Colon (tissue), 2 donors: ENCODE measurements around the gene PRKCE.

Experiments used
- FAIRE-seq: peaks from 2 replicates; lab custom pipeline; 2012; peaks lifted over from hg19 to GRCh38; lab: Jason Lieb, UNC
- donor health status: control.
- donor health status: control.

Gene PRKCE

DNA sequence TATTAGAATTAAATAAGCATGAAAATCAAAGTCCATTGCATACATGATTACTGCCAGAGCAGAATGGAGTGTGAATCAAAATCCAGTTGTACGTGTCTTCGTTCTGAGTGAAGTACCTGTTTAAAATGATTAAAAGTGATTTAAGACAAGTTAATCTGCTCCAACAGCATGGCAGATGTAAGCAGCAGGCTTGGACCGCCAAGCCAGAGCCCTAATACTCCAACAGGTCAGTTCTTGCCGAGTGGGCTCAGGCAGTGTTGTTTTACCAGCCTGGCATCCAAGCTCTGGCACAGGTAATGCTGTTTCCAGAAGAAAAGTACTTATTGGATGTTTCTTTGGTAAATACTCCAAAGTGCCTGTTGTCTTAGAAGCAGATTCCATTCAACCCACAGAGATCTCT is 474.3 kb downstream of the PRKCE start:
- FAIRE-seq, result no peak

DNA sequence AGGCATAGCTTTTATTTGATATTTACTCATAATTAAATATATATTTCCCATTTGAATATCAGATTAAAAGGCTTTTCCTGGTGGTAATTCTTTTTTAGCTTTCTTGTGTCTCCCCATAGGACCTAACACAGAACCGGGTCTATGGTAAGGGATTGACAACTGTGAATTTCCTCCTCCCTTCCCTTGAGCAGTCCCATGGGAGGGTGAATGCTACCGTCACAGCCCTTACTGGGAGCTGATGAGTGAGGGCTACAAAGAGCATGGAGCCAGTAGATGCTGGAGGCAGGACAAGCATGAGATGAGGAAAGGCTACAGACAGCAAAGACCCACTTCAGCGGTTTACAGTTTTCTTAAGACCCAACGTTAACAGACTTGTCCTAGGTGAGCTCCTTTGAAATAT is 475.1 kb downstream of the PRKCE start:
- FAIRE-seq, result no peak

DNA sequence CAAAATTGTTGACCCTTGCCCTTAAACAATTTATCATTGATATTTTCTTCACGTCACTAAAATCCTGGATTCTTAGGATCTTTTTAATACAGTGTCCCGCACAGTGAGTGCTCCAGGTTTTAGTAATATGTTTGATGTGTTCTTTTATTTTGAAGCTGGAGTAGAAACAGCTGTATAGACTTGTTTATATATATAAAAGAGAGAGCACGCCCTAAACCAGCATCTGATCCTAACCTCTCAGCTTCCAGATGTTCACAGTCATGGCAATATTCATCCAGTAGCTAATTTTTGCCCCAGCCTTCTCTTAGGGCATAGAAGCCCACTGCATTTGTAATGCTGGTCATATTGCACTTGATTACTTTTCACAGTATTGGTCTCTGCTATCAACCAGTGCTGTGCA is 475.7 kb downstream of the PRKCE start:
- FAIRE-seq, result no peak

DNA sequence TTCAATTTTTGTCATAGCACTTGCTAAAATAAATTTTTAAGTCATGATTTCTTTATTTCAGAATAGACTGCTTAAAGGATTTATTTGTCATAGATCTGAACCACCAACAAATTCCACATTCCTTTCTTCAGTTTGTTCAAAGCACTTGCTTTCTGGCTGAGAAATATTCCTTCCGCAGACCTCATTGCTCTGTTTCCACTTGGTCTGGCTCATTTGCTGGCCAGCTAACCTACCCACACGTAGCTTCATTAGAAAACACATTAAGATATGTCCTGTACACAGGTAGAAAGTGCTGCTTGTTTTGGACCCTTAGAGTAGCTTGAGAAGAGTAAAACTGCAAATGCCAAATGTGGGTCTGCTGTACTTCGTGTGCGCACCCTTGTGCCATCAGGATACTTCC is 479.0 kb downstream of the PRKCE start:
- no peak for FAIRE-seq

DNA sequence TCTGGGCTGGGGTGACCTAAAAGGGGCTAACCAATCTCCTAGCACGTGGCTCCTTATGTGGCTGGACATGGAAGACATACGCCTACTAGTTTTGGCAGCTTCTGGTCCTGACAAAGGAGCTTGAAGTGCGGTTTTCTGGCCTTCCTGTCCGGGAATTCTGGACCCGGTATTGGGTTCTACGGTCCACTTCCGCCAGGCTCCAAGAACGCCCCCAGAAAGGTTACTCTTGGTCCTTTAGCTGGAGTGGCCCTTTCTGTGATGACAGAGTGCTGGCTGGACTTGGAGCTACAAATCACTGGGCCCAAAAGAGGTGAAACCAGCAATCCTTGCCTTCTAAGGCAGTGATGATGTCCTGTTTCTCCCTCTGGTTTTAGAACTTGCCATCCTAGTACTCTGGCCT is 481.5 kb downstream of the PRKCE start:
- FAIRE-seq, result no peak

DNA sequence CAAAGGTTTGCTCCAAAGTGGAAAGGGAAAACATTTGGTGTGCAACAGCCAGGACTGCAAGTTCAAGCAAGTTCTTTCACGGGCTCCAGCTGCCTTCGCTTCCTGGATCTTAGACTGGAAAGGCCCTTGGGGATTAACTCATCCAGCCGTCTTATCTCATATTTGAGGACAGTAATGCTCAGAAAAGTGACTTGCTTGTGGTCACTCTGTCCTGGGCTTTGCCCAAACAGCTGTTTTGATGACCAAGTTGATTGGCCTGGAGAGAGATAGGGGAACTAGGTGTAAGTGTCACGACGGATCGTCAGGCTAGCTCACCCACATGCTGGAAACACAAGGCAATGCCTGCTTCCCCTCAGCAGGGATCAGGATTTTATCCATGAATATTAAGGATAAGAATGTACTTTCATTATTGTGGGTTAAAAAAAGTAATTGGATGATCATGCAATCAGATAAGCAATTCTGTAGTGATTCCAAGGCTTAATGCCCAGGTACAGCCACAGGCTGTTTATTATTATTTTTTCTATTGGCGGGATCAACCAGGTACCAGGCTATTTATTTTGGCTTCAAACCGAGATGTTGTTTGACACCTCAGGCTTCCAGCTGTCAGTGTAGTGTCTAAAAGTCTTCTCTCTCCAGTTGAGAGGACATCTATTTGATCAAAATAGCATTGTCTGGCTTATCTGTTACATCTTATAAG is 483.2 kb downstream of the PRKCE start:
- no peak for FAIRE-seq

DNA sequence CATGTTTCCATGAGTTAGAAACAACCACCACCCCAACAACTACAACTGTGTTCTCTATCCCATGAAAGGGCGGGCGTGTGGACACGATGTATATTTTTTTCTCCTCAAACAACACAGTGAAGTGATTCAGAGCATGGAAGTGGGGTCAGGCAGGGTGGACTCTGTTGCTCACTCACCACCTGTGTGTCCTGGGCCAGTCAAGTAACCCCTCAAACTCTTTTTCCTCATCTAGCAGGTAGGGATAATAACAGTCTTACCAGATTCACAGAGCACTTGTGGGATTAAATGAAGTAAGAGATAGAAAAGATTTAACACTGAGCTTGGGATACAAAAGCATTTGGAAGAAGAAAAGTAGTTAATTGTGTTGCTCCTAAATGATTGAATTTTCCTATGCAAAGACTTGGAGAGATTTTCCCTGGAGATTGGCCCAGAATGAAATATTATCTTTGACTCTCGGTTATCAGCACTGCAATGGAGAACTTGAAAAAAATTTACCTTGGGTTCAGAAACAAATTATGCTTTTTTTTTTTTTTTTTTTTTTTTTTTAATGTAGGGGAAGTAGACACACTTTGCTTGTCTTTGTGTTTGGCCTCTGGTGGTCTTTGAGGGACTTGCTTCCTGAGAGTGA is 483.9 kb downstream of the PRKCE start:
- no peak for FAIRE-seq

DNA sequence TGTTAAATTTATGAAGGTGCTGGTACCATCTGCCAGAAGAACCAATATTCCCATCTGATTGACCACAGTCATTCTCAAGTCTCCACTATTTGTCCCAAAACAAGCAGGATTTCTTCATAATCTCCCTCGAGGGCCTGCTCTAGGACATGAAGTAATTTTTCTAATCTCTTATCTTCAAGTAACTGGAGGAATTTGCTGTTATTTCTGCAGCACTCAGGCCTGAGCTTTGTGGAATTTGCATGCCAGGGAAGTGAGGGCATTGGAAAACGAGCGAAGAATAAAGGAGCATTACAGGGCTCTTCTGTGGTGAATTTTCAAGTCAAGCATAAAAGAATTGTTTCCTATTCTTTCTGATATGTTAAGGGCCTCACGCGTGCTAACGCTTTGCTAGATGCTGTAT is 484.5 kb downstream of the PRKCE start:
- no peak for FAIRE-seq

DNA sequence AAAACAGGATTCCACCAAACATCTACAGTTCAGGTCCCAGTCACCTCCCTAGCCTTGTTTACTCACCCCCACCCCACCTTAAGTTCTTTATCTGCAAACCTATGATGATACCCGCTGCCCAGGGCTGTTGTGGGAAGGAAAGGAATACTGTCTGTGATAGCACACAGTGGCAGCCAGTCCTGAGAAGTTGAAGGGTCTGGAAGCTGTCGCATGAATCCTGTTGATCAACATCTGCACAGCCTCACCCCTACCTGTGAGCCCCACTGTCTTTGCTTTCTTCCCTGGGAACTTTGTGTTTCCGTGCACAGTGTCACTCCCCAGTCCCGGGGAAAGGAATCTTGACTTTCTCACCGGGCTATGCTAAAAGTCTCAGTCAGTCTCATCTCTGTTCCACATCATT is 485.0 kb downstream of the PRKCE start:
- no peak for FAIRE-seq

DNA sequence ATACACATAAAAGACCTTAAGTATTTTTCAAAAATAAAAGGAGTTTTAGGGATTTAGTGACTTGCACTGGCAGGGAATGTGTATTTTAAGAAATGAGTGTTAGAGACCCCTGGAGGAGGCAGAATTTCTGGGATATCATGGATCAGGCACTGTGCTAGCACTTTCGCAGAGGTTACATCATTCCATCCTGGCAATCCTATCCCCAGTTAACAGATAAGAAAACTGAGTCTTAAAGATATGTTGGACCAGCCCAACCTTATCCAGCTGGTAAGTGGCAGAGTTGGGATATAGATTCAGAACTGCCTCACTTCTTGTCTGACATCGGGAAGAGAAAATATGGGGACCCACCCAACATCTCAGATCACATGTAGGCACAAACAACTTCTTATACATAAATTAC is 485.5 kb downstream of the PRKCE start:
- no peak for FAIRE-seq

DNA sequence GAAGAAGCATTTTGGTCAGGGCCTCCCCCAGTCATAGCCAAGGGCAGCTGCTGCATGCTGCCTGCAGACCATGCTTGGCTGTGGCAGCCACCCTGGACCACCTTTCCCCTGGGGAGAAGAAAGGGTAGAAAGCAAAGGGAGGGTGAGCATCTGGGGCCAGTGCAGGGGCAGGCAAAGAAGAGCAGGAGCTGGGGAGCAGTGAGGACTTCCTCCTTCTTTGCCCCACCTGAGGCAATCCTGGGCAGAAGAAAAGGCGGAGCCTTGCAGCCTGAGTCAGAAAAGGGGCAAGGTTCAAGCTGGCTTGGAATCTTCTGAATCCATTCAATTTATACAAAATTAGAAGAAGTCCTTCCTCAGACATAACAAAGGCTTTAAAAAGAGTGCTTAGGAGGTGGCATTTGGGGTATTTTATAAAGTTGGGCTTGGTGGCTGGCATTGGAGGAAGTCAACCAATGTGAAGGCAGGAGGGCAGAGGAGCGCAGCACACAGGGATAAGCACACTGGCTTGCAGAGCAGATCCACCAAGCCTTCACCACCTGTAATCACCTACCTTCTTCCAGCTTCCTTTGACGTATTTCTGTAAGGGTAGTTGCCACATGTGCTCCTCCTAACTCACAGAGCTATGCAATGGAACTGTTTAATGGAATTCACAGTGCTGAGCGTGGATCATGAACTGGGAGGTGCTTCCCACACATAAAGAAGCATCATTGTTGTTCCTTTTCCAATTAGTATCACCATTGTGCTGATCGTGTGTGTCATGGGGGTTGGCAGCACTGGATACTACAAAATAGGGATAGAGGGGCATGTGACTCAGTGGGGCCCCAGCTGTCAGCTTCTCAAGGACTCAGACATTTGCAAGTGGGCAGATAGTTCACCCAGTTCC is 491.3 kb downstream of the PRKCE start:
- no peak for FAIRE-seq

DNA sequence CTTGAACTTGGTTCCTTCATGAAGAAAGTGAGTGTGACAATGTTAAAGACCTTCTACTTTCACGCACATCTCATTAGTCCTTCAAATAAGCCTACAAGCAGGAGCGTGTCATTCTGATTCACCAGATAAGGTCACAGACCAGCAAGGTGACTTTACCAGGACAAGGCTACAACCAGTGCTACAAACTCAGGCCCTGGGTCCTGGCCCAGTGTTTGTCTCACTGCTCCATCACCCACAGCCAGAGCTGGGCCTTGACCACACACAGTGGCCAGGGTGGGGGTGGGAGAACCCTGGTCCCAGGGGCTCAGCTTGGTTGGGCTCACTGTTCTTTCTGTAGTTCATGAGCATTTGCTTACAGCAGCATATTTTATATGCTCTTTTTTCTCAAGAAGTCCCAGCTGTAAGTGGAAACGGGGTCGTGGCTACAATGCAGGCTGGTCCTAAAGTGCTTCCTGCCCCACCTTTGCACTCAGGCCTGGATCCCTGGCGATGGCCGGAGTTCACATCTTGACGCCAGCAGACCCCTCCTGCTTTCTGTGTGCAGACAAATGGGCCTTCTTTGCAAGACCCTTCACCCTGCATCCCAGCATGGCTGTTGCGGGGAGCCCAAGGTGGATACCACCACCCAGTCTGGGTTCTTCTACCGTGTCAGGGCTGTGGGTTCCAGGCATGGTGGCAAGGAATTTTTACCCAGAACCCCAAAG is 492.1 kb downstream of the PRKCE start:
- FAIRE-seq, result no peak

DNA sequence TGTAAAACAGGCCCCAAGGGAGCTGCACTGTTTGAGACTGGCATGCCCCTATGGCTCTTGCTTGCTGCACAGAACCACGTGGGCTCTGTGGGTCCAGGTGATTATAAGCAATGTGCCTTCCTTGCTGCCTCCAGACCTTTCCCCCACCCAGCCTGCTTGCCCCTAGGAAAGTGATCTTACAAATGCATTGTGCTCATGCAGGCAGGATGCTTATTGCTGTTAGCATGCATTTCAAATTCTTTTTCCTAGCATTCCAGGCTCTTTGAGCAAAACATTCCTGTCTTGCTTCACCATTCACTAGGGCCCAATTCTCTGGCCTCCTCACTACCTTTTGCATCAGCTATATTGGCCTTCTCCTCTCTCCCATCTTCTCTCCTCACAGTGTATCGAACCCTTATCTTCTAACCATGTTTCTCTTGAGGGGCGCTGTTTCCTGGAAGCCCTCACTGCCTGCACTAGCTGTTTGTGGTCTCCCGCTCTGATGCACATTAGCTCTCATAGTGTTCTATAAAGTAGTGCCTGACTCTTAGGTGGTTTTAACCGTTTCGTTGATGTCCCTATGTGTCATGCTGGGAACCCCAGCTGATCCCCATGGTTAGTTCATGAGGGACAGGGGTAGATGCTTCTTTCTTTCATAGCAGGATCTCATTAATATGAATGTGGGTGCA is 492.8 kb downstream of the PRKCE start:
- no peak for FAIRE-seq

DNA sequence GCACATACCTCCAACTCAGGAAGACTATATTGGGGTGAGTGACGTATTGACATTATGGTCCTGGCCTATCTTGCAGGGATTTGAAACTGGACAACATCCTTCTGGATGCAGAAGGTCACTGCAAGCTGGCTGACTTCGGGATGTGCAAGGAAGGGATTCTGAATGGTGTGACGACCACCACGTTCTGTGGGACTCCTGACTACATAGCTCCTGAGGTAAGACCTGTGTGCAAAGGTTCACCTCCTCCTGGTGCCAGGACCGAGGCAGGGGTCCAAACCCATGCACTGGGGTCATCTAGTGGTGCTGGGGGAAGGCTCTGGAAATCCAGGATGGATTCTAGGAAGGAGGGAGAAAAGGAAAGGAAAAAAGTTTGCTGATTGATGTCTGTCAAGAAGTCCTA is 493.5 kb downstream of the PRKCE start:
- no peak for FAIRE-seq

DNA sequence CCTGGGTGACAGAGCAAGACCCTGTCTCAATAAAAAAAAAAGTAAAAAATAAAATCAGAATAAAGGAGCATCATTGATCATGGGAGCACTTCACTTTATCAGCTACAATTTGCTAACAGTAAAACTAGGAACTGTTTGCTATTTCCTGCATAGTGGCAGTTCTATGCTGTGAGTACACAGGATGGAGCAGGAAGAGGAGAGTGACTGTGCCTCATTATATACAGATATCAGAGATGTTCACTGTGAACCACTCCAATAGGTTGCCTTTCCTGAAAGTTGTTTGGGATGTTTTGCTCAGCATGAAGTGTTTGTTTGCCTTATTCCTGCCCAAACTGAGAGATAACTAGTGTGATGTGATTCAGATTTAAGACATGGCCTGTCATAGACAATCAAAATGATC is 494.4 kb downstream of the PRKCE start:
- FAIRE-seq, result no peak

DNA sequence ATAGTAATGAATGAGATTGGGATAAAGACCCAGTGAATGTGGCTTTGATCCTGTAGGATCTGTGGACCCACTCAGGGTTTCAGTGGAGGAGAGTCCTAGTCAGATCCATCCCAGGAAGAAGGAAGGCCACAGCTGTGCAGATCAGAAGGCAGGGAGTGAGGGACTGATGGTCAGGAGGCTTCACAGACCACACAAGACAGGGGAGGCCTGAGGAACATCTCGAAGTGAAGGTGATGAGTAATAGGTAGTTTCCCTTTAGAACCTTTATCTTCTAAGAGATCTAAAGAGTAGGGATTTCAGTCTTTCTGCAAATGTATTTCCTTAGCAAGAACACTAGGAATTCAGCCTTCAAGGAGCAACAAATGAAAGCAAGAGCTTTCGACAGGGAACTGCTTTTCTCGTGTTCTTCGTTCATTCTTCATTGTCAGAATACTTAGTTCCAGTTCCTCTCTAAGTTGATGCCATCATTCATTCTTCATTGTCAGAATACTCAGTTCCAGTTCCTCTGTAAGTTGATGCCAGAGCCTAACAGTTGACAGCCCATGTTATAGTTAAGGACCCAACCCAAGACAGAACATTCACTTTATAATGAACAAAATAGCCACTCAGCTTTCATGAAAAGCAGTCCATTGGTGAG is 495.5 kb downstream of the PRKCE start:
- no peak for FAIRE-seq

DNA sequence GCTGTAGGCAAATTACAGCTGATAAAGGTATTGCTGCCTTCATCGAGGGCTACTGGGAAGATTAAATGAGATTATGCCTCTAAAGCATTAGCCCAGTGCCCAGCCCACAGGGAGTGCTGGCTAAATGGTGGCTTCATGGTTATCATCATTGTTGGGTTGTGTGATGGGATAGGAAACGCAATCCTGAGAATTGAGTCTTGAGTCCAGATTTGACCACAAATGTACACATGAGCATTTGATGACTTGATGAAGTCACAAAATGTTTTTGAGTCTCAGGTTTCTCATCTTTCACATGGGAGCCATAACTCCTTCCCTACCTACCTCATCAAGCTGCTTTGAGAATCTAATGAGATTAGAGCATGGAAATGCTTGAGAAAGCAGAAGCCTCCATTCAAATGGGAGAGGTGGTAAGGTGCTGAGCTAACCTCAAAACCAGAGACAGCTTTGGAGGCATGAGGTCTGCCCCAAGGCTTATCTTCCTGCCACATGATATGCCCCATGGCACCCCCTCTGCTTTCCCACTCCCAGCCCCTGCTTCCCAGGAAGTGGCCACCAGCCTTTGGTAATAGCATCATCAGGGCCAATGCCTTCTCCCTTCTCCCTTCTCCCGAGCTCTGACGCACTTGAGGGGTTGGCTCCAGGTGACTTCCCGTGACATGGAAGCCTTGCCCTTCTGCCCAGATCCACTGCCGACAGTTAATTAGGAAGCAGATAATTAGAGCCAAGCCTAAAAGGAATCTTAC is 496.3 kb downstream of the PRKCE start:
- FAIRE-seq, result no peak

DNA sequence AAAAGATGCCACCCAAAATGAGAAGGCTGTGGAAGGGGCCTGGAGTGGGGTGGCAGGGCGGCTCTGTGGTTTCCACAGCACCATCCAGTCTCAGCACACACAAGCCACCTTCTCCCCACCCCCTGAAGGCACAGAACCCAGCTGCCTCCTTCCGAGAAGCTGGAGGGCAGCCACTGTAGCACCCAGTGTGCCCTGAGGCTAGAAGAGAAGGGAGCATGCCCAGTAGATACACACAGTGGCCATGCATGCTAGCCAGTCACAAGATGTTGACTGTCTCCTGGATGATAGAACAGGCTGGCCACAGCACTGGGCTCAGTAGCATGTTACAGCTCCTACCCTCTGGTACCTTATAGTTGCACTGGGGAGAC is 496.9 kb downstream of the PRKCE start:
- no peak for FAIRE-seq

DNA sequence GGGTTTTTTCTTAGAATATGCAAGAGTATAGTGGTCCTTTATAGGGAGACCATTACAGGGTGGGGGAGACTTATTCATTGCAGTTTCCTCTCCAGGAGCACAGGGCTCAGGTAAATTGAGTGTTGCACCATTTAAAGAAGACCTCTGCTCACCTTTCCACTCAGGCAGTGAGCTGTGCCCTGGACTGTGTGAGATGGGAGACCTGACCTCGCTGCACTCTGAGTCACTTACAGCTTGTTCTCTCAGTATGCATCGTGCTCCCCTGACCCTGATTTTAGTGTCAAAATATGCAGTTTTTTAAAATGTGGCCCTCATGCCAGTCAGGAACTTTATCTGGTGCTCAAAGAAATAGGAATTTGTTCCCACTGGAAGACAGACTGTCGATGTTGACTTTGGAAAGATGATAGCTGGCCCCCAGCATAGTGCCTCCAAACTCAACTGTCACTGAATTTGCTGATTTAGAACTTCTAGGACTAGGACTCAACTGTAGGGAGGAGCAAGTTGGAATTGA is 499.0 kb downstream of the PRKCE start:
- FAIRE-seq, result no peak

DNA sequence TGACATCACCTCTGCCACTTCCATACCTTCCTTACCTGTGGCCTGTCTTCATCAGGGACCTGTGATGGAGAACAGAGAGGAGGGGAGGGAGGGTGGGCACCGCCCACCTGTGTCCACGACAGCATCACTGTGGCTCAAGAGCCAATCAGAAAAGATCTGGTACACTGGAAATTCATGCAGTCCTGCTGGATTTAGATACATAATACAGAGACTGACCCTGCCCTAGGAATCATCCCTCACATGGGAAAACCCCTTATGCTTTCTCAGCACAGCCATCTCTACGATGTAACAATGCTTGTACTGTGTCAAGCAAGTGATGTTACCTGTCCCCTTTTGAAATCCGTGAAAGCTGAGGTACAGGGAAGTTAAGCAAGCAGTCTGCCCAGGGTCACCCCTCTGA is 500.1 kb downstream of the PRKCE start:
- FAIRE-seq, result no peak
